Osteocyte (in vitro differentiated cells): Measurements from ENCODE around the gene TNXB. TPM values are rescaled to one million over a fixed set of nuclear protein-coding genes. Genes with fewer than 3 reads are reported as not detected.

Experiments
- DNase-seq: peaks from one replicate; pipeline ENCODE4 v3.0.0; 2021; ENCODE audit warnings: mixed read lengths; ENCODE audit not compliant: unreplicated experiment; ENCODE audit errors: extremely low spot score
- H3K27ac Mint-ChIP-seq: one replicate; pipeline ENCODE4 v1.8.0; 2021; ENCODE audit warnings: mild to moderate bottlenecking, mixed read lengths; ENCODE audit not compliant: unreplicated experiment
- H3K27me3 Mint-ChIP-seq: one replicate; pipeline ENCODE4 v1.8.0; 2021; ENCODE audit warnings: mixed read lengths; ENCODE audit not compliant: unreplicated experiment
- H3K36me3 Mint-ChIP-seq: one replicate; pipeline ENCODE4 v1.8.0; 2021; ENCODE audit warnings: mixed read lengths; ENCODE audit not compliant: unreplicated experiment
- H3K4me1 Mint-ChIP-seq: one replicate; pipeline ENCODE4 v1.8.0; 2021; ENCODE audit warnings: mixed read lengths; ENCODE audit not compliant: unreplicated experiment
- H3K4me3 Mint-ChIP-seq: one replicate; pipeline ENCODE4 v1.8.0; 2021; ENCODE audit warnings: mild to moderate bottlenecking, moderate library complexity, mixed read lengths; ENCODE audit not compliant: unreplicated experiment
- H3K9me3 Mint-ChIP-seq: one replicate; pipeline ENCODE4 v1.8.0; 2021; ENCODE audit warnings: mixed read lengths; ENCODE audit not compliant: unreplicated experiment
- total RNA-seq: library from RNA; stranded (reverse); gene quantifications from 2 replicates; pipeline ENCODE4 v1.2.1, GENCODE V29; 2021
- TF ChIP-seq, protein P1 (sequence below): fragments of 200-600 bp; sonication (generic); IDR thresholded peaks from 2 replicates; pipeline ENCODE4 v1.5.0; 2021; ENCODE audit warnings: antibody characterized with exemption, mild to moderate bottlenecking, moderate library complexity

TNXB gene
- total RNA-seq, 1 donor from 2014 or later: 13.9 TPM

DNA sequence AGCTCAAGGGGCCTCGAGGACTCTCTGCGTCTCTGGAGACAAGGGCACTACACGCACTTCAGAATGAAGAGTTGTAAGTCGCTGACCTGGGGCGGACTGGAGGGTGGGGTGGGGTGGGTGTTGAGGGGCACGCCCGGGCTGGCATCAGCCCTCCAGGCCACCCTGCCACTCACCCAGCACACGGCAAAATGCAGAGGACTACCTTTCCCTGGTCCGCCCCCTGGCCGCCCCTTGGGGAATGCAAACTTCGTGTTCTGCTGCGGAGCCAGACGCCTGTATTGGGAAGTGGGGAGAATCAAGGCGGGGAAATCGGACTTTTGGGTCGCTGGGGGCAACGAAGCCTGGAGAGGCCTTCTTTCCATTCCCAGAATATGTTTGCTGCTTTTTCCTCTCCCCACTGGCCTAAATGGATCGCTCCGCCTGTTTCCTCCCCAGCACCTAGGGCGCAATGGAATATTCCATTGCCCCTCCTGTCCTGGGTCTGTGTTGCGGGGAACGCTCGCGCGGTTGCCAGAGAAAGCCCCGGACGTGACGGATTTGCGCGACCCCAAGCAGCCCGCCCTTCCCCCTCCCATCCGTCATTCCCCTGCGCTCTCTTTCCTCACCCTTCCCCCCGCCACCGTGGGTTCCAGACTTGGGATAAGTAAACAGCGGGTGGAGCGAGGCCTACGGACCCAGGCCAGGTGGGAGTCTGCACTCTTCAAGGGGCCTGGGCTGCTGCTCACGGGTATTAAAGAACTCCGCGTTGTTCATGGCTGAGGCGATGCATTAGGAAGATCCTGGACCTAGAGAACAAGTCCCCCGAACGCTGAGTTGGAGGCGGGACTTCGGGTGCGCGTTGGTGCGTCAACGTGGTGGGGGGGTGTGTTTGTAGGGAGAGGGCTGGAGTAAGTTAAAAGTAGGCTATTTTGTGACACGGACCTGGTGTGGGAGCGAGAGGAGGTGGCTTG is 44.7 kb upstream of the TNXB start, which contains the start of gene PPT2:
Gene PPT2, plus strand, starts transcription at position 578 of the 950 bp plus-strand sequence. CDS start 454 bp downstream, outside the sequence.
- no peaks in the 10 kb centered on the region for H3K9me3 Mint-ChIP-seq
- H3K4me1 Mint-ChIP-seq: peaks cover 32% of the 10 kb centered on the region
- TF ChIP-seq, protein P1, sequence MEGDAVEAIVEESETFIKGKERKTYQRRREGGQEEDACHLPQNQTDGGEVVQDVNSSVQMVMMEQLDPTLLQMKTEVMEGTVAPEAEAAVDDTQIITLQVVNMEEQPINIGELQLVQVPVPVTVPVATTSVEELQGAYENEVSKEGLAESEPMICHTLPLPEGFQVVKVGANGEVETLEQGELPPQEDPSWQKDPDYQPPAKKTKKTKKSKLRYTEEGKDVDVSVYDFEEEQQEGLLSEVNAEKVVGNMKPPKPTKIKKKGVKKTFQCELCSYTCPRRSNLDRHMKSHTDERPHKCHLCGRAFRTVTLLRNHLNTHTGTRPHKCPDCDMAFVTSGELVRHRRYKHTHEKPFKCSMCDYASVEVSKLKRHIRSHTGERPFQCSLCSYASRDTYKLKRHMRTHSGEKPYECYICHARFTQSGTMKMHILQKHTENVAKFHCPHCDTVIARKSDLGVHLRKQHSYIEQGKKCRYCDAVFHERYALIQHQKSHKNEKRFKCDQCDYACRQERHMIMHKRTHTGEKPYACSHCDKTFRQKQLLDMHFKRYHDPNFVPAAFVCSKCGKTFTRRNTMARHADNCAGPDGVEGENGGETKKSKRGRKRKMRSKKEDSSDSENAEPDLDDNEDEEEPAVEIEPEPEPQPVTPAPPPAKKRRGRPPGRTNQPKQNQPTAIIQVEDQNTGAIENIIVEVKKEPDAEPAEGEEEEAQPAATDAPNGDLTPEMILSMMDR: peak; percentile 45

DNA sequence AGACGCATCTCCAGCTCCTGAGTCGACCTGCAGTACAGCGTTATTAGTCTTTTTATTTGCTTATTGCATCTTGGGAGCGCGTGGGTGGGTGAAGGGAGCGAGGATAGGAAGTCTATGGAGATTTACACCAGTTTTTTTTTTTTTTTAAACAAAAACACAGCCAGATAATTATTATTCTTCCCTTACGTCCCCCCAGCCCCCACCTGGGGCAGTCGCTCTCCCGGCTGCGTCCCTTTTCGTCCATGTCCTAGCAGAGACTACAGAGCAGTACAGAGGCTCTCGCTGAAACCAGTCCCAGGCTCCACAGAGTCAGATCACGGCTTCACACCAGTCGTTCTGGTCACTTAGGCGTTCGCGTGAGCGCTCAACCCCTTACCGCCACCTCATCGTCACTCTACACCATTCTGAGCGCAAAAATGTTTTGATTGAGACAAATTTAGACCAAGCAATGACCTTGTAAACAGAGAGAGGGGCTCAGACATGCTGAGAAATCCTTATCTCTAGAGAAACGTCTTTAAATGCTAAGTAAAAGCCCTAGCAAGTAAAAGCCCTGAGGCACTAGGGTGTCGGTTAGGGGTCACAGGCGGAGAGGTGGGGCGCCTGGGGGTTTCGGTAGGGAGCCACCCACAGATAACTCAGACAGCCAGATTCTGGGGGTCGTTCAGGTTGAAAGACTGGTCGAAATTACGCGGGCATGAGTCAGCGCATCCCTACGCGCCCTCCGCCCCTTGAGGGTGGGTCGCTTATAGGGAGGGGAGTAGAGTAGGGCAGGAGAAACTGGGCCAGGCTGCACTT is 43.8 kb upstream of the TNXB start:
- Mint-ChIP-seq H3K4me3 (peak overlapping the region; percentile 99), H3K36me3 (peaks cover 13% of the 10 kb centered on the region), H3K27ac (peak overlapping the region; percentile 98), H3K27me3 (no peaks in the 10 kb centered on the region), H3K9me3 (no peaks in the 10 kb centered on the region), H3K4me1 (peaks cover 32% of the 10 kb centered on the region)
- TF ChIP-seq, protein P1: no peak
- no peak for DNase-seq

More for the DNA sequence above, 44.7 kb upstream of the TNXB start, which contains the start of gene PPT2:
- Mint-ChIP-seq H3K27me3 (no peaks in the 10 kb centered on the region), H3K4me3 (peak within 1 kb of the TSS; percentile 99), H3K27ac (peak within 1 kb of the TSS; percentile 98), H3K36me3 (peaks cover 18% of the 10 kb centered on the region)
- DNase-seq: peak; percentile 95

DNA sequence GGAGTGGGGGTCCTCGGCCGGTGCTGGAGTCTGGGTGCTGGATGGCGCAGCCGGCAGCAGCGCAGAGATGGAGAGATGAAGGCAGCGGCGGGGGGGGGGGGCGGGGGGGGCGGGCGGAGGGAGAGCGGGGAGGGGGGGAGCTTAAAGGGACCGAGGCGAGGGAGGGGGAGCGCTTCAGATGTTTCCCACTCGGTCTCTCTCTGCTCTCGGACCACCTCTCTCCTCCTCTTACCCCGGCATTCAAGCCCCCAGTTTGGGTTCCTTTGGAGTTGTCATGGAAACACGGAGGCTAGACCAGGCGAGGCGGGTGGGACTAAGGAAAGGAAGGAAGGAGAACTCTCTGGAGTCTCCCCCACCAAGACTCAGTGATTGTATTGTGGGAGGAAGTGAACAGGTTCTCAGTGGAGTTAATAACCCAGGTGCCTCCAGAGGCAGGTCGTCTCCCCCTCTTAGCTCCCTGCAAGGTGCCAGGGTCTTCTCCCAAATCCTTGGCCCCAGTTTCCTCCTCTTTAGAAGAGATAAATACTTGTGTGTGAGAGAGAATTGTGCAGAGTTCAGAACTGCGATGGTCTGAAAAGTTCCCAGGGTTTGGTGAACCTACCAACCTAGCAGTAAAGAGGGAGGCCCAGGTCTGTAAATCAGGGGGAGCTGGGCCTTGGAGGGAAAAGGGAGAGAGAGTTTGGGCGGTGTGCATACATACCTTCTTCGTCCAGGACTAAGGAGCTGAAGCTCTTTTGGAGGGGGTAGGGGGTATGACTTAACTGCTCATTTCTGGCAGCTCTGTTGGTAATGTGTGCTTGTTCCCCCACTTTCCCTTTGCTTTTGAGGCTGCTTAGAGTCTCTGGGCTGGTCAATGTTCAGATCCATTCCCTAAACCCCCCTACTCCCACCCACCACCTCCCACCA is 43.0 kb upstream of the TNXB start, which contains the start of gene PRRT1:
Gene PRRT1, minus strand, starts transcription at position 77 of the 906 bp plus-strand sequence. CDS start 112 bp downstream, outside the sequence.
- Mint-ChIP-seq H3K4me3 (peak within 1 kb of the TSS; percentile 99), H3K4me1 (peaks cover 32% of the 10 kb centered on the region), H3K27me3 (no peaks in the 10 kb centered on the region), H3K27ac (peak within 1 kb of the TSS; percentile 98), H3K9me3 (no peaks in the 10 kb centered on the region), H3K36me3 (peaks cover 6% of the 10 kb centered on the region)
- TF ChIP-seq, protein P1: no peak
- no peak for DNase-seq

DNA sequence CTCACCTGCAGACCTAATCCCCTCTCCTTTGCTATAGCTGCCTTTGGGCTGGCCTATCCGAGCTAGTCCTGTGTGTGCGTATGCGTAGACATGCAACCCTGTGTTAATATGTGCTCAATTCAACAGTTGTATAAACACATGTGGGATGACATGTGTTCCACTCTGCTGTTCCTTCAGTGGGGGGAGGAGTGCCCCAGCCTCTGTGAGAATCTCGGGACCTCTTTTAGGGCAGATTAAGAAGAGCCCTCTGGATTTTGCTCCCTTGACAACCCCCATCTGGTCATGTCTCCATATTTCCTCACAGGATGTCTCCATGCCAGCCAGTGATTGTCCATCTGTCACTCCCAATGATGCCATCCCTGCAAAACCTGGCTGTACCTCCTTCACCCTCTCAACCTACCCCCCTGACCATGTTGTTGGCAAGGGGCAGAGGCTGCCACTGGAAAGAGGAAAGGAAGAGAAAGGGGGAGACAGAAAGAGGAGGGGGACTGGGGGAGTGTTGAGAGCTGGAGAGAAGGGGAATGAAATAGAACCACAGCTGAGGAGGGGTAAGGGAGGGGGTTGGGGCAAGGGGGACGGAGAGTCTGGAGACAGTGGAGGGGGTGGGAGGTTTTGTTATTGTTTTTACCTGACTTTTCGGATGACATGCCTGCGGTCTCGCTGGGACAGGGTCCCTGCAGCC is 42.2 kb upstream of the TNXB start:
- peak overlapping the region; percentile 42 for H3K4me3 Mint-ChIP-seq
- no peak for DNase-seq
- H3K27ac Mint-ChIP-seq: peak overlapping the region; percentile 50
- peaks cover 6% of the 10 kb centered on the region for H3K36me3 Mint-ChIP-seq
- H3K27me3 Mint-ChIP-seq: no peaks in the 10 kb centered on the region
- H3K9me3 Mint-ChIP-seq: no peaks in the 10 kb centered on the region
- TF ChIP-seq, protein P1: no peak
- peaks cover 35% of the 10 kb centered on the region for H3K4me1 Mint-ChIP-seq
